ENCODE data around the gene ALDH2.
A peak's percentile ranks its signal among the peaks of the same experiment; 100 is the strongest.
"Not testable (repeated sequence)": the region's sequence is repeated elsewhere in the genome, so short reads cannot be mapped to it uniquely, and the experiment has no call there.

Gene ALDH2

GRCh38 chr12:111807232-111807631, 40.5 kb downstream of the ALDH2 start:
- TF ChIP-seq MAX (IDR thresholded peaks at IDR 0.05; ENCODE audit: low read depth, low read length) (no peak), POLR2A (IDR thresholded peaks at IDR 0.05; ENCODE audit: extremely low read depth, insufficient read length) (no peak), CTCF (IDR thresholded peaks at IDR 0.05; ENCODE audit: low read depth, low read length) (no peak), MYC (IDR thresholded peaks at IDR 0.05; ENCODE audit: low read depth, low read length) (no peak)
- H3K4me3 ChIP-seq (ENCODE audit: low read depth, low read length), result no peak overlapping the region
- DNase-seq (ENCODE audit: low read depth), result no peak

- TF ChIP-seq CTCF (IDR thresholded peaks at IDR 0.05; ENCODE audit: low read depth, low read length) (peak; percentile 90), MYC (IDR thresholded peaks at IDR 0.05; ENCODE audit: low read depth, low read length) (0 out of 2 replicates have a peak, but pooled peaks have one; percentile 13), MAX (IDR thresholded peaks at IDR 0.05; ENCODE audit: low read depth, low read length) (no peak)
- DNase-seq (ENCODE audit: low read depth), result peak; percentile 91
- no peak overlapping the region for H3K4me3 ChIP-seq (ENCODE audit: low read depth, low read length)
Measured at GRCh38 chr12:111812881-111813741, 46.4 kb downstream of the ALDH2 start.

- no peak for TF ChIP-seq CTCF (IDR thresholded peaks at IDR 0.05; ENCODE audit: low read depth, low read length)
- TF ChIP-seq MYC (IDR thresholded peaks at IDR 0.05; ENCODE audit: low read depth, low read length), result no peak
- no peak overlapping the region for H3K4me3 ChIP-seq (ENCODE audit: low read depth, low read length)
- no peak for DNase-seq (ENCODE audit: low read depth)
Measured at GRCh38 chr12:111816065-111816615, 49.4 kb downstream of the ALDH2 start.

DNA sequence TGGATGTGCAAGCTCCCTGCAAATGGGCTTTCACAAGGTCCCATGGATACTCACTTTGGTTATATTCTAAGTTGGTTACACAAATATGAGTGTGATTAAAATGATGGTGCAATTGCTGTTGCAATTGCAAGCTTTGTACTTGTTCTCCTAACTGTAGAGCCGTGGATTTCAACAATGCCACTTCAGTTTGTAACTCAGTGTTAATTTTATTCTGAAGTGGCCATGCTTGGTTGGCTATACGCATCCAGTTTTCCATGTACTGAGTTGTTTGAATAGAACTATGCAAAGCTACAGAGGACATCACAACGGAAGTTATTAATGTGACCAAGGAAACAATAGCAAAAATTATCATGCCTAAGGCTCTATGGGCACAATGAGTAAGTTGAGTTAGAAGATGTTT, 50.2 kb downstream of the ALDH2 start:
- not testable (repeated sequence) for H3K4me3 ChIP-seq (ENCODE audit: low read depth, low read length); DNase-seq (ENCODE audit: low read depth)

DNA sequence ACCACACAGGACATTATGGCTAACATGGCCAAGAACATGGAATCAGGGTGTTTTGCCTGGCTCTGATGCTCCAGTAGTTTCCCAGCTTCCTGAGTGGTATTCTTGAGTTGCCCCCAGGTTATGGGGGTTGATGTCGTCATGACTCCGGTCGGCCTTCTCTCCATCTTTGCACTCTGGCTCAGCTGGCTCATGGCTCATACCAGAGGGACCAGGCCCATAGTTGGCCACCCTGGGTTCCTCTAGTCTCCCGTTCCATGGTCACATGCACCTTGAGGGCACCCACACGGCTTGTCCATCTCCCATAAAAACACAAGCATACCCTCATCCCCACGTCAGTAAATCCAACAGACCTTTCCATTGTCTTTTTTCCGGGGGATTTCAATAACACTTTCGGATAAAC, 51.6 kb downstream of the ALDH2 start:
- H3K4me3 ChIP-seq (ENCODE audit: low read depth, low read length), result no peak overlapping the region
- TF ChIP-seq CTCF (IDR thresholded peaks at IDR 0.05; ENCODE audit: low read depth, low read length), result no peak
- no peak for TF ChIP-seq MAX (IDR thresholded peaks at IDR 0.05; ENCODE audit: low read depth, low read length)
- no peak for TF ChIP-seq POLR2A (IDR thresholded peaks at IDR 0.05; ENCODE audit: extremely low read depth, insufficient read length)
- no peak for TF ChIP-seq MYC (IDR thresholded peaks at IDR 0.05; ENCODE audit: low read depth, low read length)
- DNase-seq (ENCODE audit: low read depth), result no peak

- no peak overlapping the region for H3K4me3 ChIP-seq (ENCODE audit: low read depth, low read length)
- no peak for DNase-seq (ENCODE audit: low read depth)
- TF ChIP-seq MYC (IDR thresholded peaks at IDR 0.05; ENCODE audit: low read depth, low read length), result no peak
- TF ChIP-seq CTCF (IDR thresholded peaks at IDR 0.05; ENCODE audit: low read depth, low read length), result no peak
- TF ChIP-seq POLR2A (IDR thresholded peaks at IDR 0.05; ENCODE audit: extremely low read depth, insufficient read length), result no peak
- no peak for TF ChIP-seq MAX (IDR thresholded peaks at IDR 0.05; ENCODE audit: low read depth, low read length)
Measured at GRCh38 chr12:111819191-111820158, 52.7 kb downstream of the ALDH2 start.

DNA sequence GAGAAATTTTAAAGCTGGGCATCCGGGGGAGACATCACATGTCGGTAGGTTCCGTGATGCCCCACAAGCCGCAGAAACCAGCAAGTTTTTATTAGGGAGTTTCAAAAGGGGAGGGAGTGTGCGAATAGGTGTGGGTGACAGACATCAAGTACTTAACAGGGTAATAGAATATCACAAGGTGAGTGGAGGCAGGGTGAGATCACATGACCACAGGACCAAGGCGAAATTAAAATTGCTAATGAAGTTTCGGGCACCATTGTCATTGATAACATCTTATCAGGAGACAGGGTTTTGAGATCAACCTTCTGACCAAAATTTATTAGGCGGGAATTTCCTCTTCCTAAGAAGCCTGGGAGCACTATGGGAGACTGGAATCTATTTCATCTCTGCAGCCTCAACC, 54.1 kb downstream of the ALDH2 start:
- not testable (repeated sequence) for H3K4me3 ChIP-seq (ENCODE audit: low read depth, low read length); DNase-seq (ENCODE audit: low read depth)

Measured in NB4 (cell line).